Psoas muscle (tissue), 8 donors: ENCODE data around the gene C6orf89. TPM values are rescaled to one million over a fixed set of nuclear protein-coding genes. Genes with fewer than 3 reads are reported as not detected.
A peak's percentile ranks its signal among the peaks of the same experiment; 100 is the strongest.

Experiments used
- ATAC-seq, 4 donors: fragments of 200-7000 bp; cut with Tn5 transposase; one replicate each; pipeline ENCODE4 v1.9.1; 2020; ENCODE audit warnings: moderate library complexity in 3 of 4, mild to moderate bottlenecking in 2 of 4
- DNase-seq, 2 donors: peaks; one replicate each; pipeline ENCODE4 v3.0.0-alpha.2; 2020
- H3K27ac ChIP-seq: fragments of 200-600 bp; one replicate; pipeline ENCODE4 v1.8.0; 2022
- H3K27me3 ChIP-seq, 3 donors: fragments of 200-600 bp in 1 of 3; one replicate each; pipeline versions ENCODE4 v1.6.1 to v1.8.0; 2013 to 2022; ENCODE audit warnings: low read length in 2 of 3, mild to moderate bottlenecking in 2 of 3, moderate library complexity in 1 of 3; ENCODE audit not compliant: insufficient read depth in 3 of 3
- H3K36me3 ChIP-seq, 2 donors: fragments of 200-600 bp in 1 of 2; one replicate each; pipeline versions ENCODE4 v1.6.1 to v1.8.0; 2013 to 2022; ENCODE audit warnings: low read depth in 1 of 2, mild to moderate bottlenecking in 1 of 2, moderate library complexity in 1 of 2; ENCODE audit not compliant: insufficient read depth in 1 of 2
- H3K4me1 ChIP-seq: fragments of 200-600 bp; one replicate; pipeline ENCODE4 v1.8.0; 2022
- H3K4me3 ChIP-seq: fragments of 200-600 bp; one replicate; pipeline ENCODE4 v1.8.0; 2022; ENCODE audit warnings: mild to moderate bottlenecking
- H3K9me3 ChIP-seq: fragments of 200-600 bp; one replicate; pipeline ENCODE4 v1.8.0; 2022
- CTCF ChIP-seq: fragments of 200-600 bp; IDR thresholded peaks from one replicate; pipeline ENCODE4 v1.8.0; 2022; ENCODE audit warnings: antibody characterized with exemption
- WGBS, 3 donors: extraction: QIAGEN DNeasy Blood & Tissue Kit; methylation state at CpG; one replicate each; pipeline versions ENCODE4 v1.1.6 to v1.1.7; 2013; 5-methylcytosine and 5-hydroxymethylcytosine counted together
- intact Hi-C, 2 donors: fragments of 100-400 bp; cut with DNase I; formaldehyde crosslinking; loops; one replicate each; pipeline versions ENCODE4 v1.11.0 to v1.14.2; 2022
- polyA plus RNA-seq, 3 donors: library from polyadenylated mRNA; stranded (reverse); fragments of 200-250 nt; gene quantifications; one replicate each; pipeline ENCODE4 v1.2.3, GENCODE V29; 2013
- total RNA-seq, 4 donors: library from RNA; stranded (reverse); fragmentation: NEBNext Ultra II Directional in 2 of 4; extraction: Animal tissue kit (Norgen Biotek cat#: 25700) in 2 of 4; gene quantifications; one replicate each; pipeline versions ENCODE4 v1.2.1 to v1.2.4, GENCODE V29; 2021 to 2023
- donor health status: healthy with polysubstance abuse.
- donor health status: DM: no; HTN: no; CAD: no; lungs with moderate emphysema.
- donor health status: Bipolar disorder and iron deficiency.
- donor health status: healthy.
- donor health status: DM: yes; HTN: yes; CAD: no.
- donor health status: DM: no; HTN: no; CAD: no.
- donor health status: DM: no; HTN: no; CAD: no.
- donor health status: DM: yes; HTN: yes; CAD: no.

Gene C6orf89
- total and polyA plus RNA-seq, 7 donors, result 23.2 to 56.3 (median 49.6) TPM

- 57 to 71% (median 63%) methylated on average over 4 of the region's 4 CpGs for WGBS, 3 donors
- Histone ChIP-seq H3K4me3 (no peak overlapping the region), H3K9me3 (no peaks in the 10 kb centered on the region), H3K27ac (peak overlapping the region; percentile 94), H3K4me1 (peaks cover 36% of the 10 kb centered on the region), H3K36me3 (peaks cover 0 to 11% of the 10 kb centered on the region in 2 donors), H3K27me3 (no peaks in the 10 kb centered on the region)
- TF ChIP-seq CTCF, result no peak
- intact Hi-C loops, result loop anchor here (1.0 to 5.0 kb wide), 4 partner anchors 85 to 234 kb away; no protein-coding TSS in a partner anchor
- DNase-seq, result no peak
- ATAC-seq, result no peak
Measured at GRCh38 chr6:36851626-36852025, 34.1 kb upstream of the C6orf89 start.

DNA sequence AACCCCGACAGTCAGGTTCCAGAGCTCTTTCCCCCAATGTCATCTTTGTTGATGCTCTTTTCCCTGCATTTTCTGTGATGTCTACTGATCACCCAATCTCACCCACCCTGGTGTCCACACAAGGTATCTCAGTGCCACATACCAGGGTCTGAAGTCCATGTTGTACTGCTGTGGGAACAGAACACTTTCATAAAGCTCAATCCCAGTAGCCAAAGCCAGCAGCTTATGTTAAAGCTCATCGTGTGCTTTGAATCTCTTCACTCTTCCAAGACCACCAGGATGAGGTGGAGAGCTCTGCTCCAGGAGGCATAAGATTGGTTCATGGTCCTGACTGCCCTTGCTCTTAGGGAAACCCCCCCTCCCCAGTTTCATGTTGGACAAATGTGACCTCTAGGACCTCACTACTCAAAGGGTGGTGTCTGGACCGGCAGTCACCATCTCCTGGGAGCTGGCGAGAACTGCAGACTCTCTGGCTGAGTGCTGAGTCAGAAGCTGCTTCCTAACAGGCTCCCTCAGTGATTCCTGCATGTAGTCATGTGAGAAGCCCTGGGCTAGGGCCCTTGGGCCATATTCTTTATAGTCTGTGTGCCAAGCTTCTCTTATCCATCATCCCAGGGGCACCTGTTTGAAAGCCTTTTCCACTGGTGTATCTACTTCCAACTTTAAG lies 33.1 kb upstream of the C6orf89 start:
- ATAC-seq, result peak; percentile 85 to 90 (median 90)
- Histone ChIP-seq H3K9me3 (no peaks in the 10 kb centered on the region), H3K4me3 (no peak overlapping the region), H3K27ac (peak overlapping the region; percentile 94), H3K27me3 (no peaks in the 10 kb centered on the region), H3K36me3 (peaks cover 0 to 11% of the 10 kb centered on the region in 2 donors), H3K4me1 (peaks cover 36% of the 10 kb centered on the region)
- DNase-seq, result peak; percentile 56 to 72
- WGBS, 3 donors, result 42 to 59% (median 44%) methylated on average over 4 of the region's 4 CpGs
- peak; percentile 7 for TF ChIP-seq CTCF
- intact Hi-C loops, result loop anchor here in 1 of 2 donors (5.0 kb wide), 2 partner anchors 170 to 235 kb away; no protein-coding TSS in a partner anchor

DNA sequence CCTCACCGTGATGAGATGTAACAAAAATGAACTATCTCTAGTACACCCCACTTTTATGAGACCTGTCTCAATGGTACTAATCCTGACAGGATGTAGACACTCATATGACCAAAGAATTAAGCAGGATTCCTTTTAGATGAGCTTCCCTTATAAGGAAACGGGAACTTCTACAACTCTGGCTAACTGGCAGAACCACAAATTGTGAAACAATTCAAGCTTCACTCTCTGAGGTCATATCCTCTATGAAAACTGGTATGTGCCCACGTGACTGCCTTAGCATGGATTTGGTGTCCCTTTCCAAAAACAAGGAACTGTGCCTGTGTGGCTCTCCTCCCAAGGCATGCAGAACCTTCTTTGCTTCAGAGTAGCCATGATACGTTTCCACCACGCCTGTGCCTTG lies 32.4 kb upstream of the C6orf89 start:
- peaks cover 0 to 11% of the 10 kb centered on the region in 2 donors for H3K36me3 ChIP-seq
- TF ChIP-seq CTCF, result no peak
- intact Hi-C loops, result loop anchor here in 1 of 2 donors (5.0 kb wide), 2 partner anchors 171 to 236 kb away; no protein-coding TSS in a partner anchor
- H3K4me1 ChIP-seq, result peaks cover 36% of the 10 kb centered on the region
- no peaks in the 10 kb centered on the region for H3K9me3 ChIP-seq
- peak in 1 of 2 donors; percentile 63 for DNase-seq
- H3K27ac ChIP-seq, result peak overlapping the region; percentile 94
- H3K27me3 ChIP-seq, result no peaks in the 10 kb centered on the region
- H3K4me3 ChIP-seq, result peak overlapping the region; percentile 12
- 26 to 31% (median 28%) methylated on average over 5 of the region's 5 CpGs for WGBS, 3 donors
- peak; percentile 78 to 90 (median 80) for ATAC-seq

- Histone ChIP-seq H3K27ac (no peak overlapping the region), H3K27me3 (no peaks in the 10 kb centered on the region), H3K4me3 (no peak overlapping the region), H3K36me3 (peaks cover 0 to 11% of the 10 kb centered on the region in 2 donors), H3K9me3 (no peaks in the 10 kb centered on the region), H3K4me1 (peaks cover 36% of the 10 kb centered on the region)
- intact Hi-C loops, result no loop called here
- no peak for TF ChIP-seq CTCF
- ATAC-seq (no peak), DNase-seq (no peak)
- WGBS, 3 donors, result 92 to 93% (median 92%) methylated on average over 10 of the region's 10 CpGs
Measured at GRCh38 chr6:36855750-36856149, 30.0 kb upstream of the C6orf89 start.
